Karpas-422 (cell line): Measurements from ENCODE around the gene ARID5A. TPM values are rescaled to one million over a fixed set of nuclear protein-coding genes. Genes with fewer than 3 reads are reported as not detected.

Experiments used
- DNase-seq: peaks from one replicate; pipeline ENCODE4 v3.0.0-alpha.2; 2015
- H2AFZ ChIP-seq: fragments of 200-600 bp; sonication (generic); 2 replicates; pipeline ENCODE4 v1.6.1; 2014; ENCODE audit warnings: antibody characterized with exemption, low read length, mixed read lengths
- H3K27ac ChIP-seq: fragments of 200-600 bp; sonication (generic); 2 replicates; pipeline ENCODE4 v1.5.1; 2014; ENCODE audit warnings: mild to moderate bottlenecking, low read length, moderate library complexity
- H3K27me3 ChIP-seq: fragments of 200-600 bp; sonication (generic); 2 replicates; pipeline ENCODE4 v1.6.1; 2014; ENCODE audit warnings: low read length, mixed read lengths
- H3K36me3 ChIP-seq: fragments of 200-600 bp; sonication (generic); 2 replicates; pipeline ENCODE4 v1.6.1; 2014; ENCODE audit warnings: low read length, mixed read lengths; ENCODE audit not compliant: insufficient read depth
- H3K4me1 ChIP-seq: fragments of 200-600 bp; sonication (generic); 2 replicates; pipeline ENCODE4 v1.6.1; 2014; ENCODE audit warnings: mild to moderate bottlenecking, low read length, mixed read lengths
- H3K4me2 ChIP-seq: fragments of 200-600 bp; sonication (generic); 2 replicates; pipeline ENCODE4 v1.6.1; 2014; ENCODE audit warnings: low read length, low read depth, mild to moderate bottlenecking; ENCODE audit not compliant: poor library complexity, severe bottlenecking
- H3K4me3 ChIP-seq: fragments of 200-600 bp; sonication (generic); 2 replicates; pipeline ENCODE4 v1.5.1; 2014; ENCODE audit warnings: mild to moderate bottlenecking, antibody characterized with exemption, low read length, mixed read lengths
- H3K79me2 ChIP-seq: fragments of 200-600 bp; sonication (generic); 2 replicates; pipeline ENCODE4 v1.6.1; 2014; ENCODE audit warnings: mild to moderate bottlenecking, low read length, mixed read lengths
- H3K9ac ChIP-seq: fragments of 200-600 bp; sonication (generic); 2 replicates; pipeline ENCODE4 v1.6.0; 2014; ENCODE audit warnings: low read length
- H3K9me2 ChIP-seq: fragments of 200-600 bp; sonication (generic), shearing (Covaris generic); replicated peaks from 2 replicates; pipeline ENCODE4 v1.6.0; 2014; ENCODE audit warnings: mild to moderate bottlenecking, low read length, moderate library complexity; ENCODE audit not compliant: insufficient read depth
- H3K9me3 ChIP-seq: fragments of 300-700, 200-600 bp; sonication (generic); 2 replicates; pipeline ENCODE4 v1.6.1; 2014; ENCODE audit warnings: low read length, mixed read lengths
- H4K20me1 ChIP-seq: fragments of 200-600 bp; sonication (generic); 2 replicates; pipeline ENCODE4 v1.6.1; 2014; ENCODE audit warnings: mild to moderate bottlenecking, antibody characterized with exemption, low read length, low read depth; ENCODE audit not compliant: insufficient read depth
- total RNA-seq: library from RNA; depleted of rRNA; stranded (reverse); fragments of >200 nt; shearing (Covaris generic); gene quantifications from 2 replicates; pipeline ENCODE4 v1.2.3, GENCODE V29; 2014; ENCODE audit warnings: low replicate concordance; rRNA removed

ARID5A gene
- total RNA-seq, 1 experiment from 2014 or later = 1.8 TPM

- DNase-seq = no peak
- Histone ChIP-seq H2AFZ (no peak overlapping the region), H3K36me3 (peaks cover 20% of the 10 kb centered on the region; the same call in 1 of the 2 replicates), H3K9ac (no peak overlapping the region), H3K27me3 (no peaks in the 10 kb centered on the region), H3K4me1 (no peaks in the 10 kb centered on the region), H3K9me3 (no peaks in the 10 kb centered on the region), H3K79me2 (no peaks in the 10 kb centered on the region), H3K27ac (no peak overlapping the region), H3K4me3 (no peak overlapping the region), H3K9me2 (no peaks in the 10 kb centered on the region), H4K20me1 (no peaks in the 10 kb centered on the region), H3K4me2 (no peak overlapping the region)
Measured at GRCh38 chr2:96591494-96591893, 54.9 kb downstream of the ARID5A start.

- no peak overlapping the region for H3K4me2 ChIP-seq
- no peak overlapping the region for H3K9ac ChIP-seq
- peaks cover 24% of the 10 kb centered on the region; the same call in 1 of the 2 replicates for H3K36me3 ChIP-seq
- 0 out of 2 replicates have a peak, but pooled peaks cover 3% of the 10 kb centered on the region for H3K79me2 ChIP-seq
- no peaks in the 10 kb centered on the region for H3K9me2 ChIP-seq
- no peak for DNase-seq
- H4K20me1 ChIP-seq = no peaks in the 10 kb centered on the region
- H3K9me3 ChIP-seq = no peaks in the 10 kb centered on the region
- H3K27ac ChIP-seq = no peak overlapping the region
- H3K4me3 ChIP-seq = no peak overlapping the region
- H2AFZ ChIP-seq = no peak overlapping the region
- no peaks in the 10 kb centered on the region for H3K4me1 ChIP-seq
- no peaks in the 10 kb centered on the region for H3K27me3 ChIP-seq
Measured at GRCh38 chr2:96594282-96594681, 57.7 kb downstream of the ARID5A start.

- no peak for DNase-seq
- peaks cover 28% of the 10 kb centered on the region; the same call in 1 of the 2 replicates for H3K36me3 ChIP-seq
Measured at GRCh38 chr2:96594691-96595152, 58.2 kb downstream of the ARID5A start.

GRCh38 chr2:96596596-96596995 is 60.0 kb downstream of the ARID5A start:
- Histone ChIP-seq H3K4me3 (no peak overlapping the region), H3K36me3 (peaks cover 36% of the 10 kb centered on the region; the same call in 1 of the 2 replicates)

More at GRCh38 chr2:96594691-96595152, 58.2 kb downstream of the ARID5A start:
- Histone ChIP-seq H3K4me3 (no peak overlapping the region), H3K79me2 (0 out of 2 replicates have a peak, but pooled peaks cover 3% of the 10 kb centered on the region), H3K9ac (no peak overlapping the region), H3K4me2 (no peak overlapping the region), H4K20me1 (no peaks in the 10 kb centered on the region), H3K4me1 (no peaks in the 10 kb centered on the region), H3K9me2 (no peaks in the 10 kb centered on the region), H2AFZ (no peak overlapping the region), H3K27me3 (no peaks in the 10 kb centered on the region), H3K9me3 (no peaks in the 10 kb centered on the region), H3K27ac (no peak overlapping the region)

GRCh38 chr2:96599941-96600340 is 63.4 kb downstream of the ARID5A start:
- Histone ChIP-seq H2AFZ (no peak overlapping the region), H4K20me1 (no peaks in the 10 kb centered on the region), H3K27me3 (no peaks in the 10 kb centered on the region), H3K4me1 (peaks cover 9% of the 10 kb centered on the region), H3K4me3 (no peak overlapping the region), H3K36me3 (peaks cover 47% of the 10 kb centered on the region), H3K9ac (no peak overlapping the region), H3K9me3 (no peaks in the 10 kb centered on the region), H3K4me2 (no peak overlapping the region), H3K79me2 (0 out of 2 replicates have a peak, but pooled peaks cover 3% of the 10 kb centered on the region), H3K9me2 (no peaks in the 10 kb centered on the region), H3K27ac (no peak overlapping the region)
- no peak for DNase-seq

More at GRCh38 chr2:96596596-96596995, 60.0 kb downstream of the ARID5A start:
- Histone ChIP-seq H3K27ac (no peak overlapping the region), H2AFZ (no peak overlapping the region), H3K9me3 (no peaks in the 10 kb centered on the region), H3K79me2 (0 out of 2 replicates have a peak, but pooled peaks cover 3% of the 10 kb centered on the region), H3K4me1 (peaks cover 9% of the 10 kb centered on the region), H3K9me2 (no peaks in the 10 kb centered on the region), H3K27me3 (no peaks in the 10 kb centered on the region), H4K20me1 (no peaks in the 10 kb centered on the region), H3K4me2 (no peak overlapping the region), H3K9ac (no peak overlapping the region)
- no peak for DNase-seq

GRCh38 chr2:96601382-96602292 is 65.1 kb downstream of the ARID5A start:
- H3K9me2 ChIP-seq = no peaks in the 10 kb centered on the region
- H3K27me3 ChIP-seq = no peaks in the 10 kb centered on the region
- H4K20me1 ChIP-seq = no peaks in the 10 kb centered on the region
- H3K27ac ChIP-seq = no peak overlapping the region
- no peak overlapping the region for H3K9ac ChIP-seq
- DNase-seq = no peak
- H3K79me2 ChIP-seq = 0 out of 2 replicates have a peak, but pooled peaks cover 3% of the 10 kb centered on the region
- H2AFZ ChIP-seq = no peak overlapping the region
- peaks cover 9% of the 10 kb centered on the region for H3K4me1 ChIP-seq
- no peaks in the 10 kb centered on the region for H3K9me3 ChIP-seq
- no peak overlapping the region for H3K4me3 ChIP-seq
- H3K36me3 ChIP-seq = peaks cover 53% of the 10 kb centered on the region
- no peak overlapping the region for H3K4me2 ChIP-seq

Other genes starting within 250 kb of the ARID5A start
- 68.1 and 83.8 TPM in 2 replicates for gene SNRNP200, start 231.2 kb upstream of the ARID5A start, total RNA-seq
- gene ITPRIPL1, start 211.4 kb upstream of the ARID5A start, total RNA-seq = 12.4 and 21.2 TPM in 2 replicates
- gene NCAPH, start 201.0 kb upstream of the ARID5A start, total RNA-seq = 23.1 and 24.2 TPM in 2 replicates
- not detected in 2 replicates for gene NEURL3, start 31.4 kb upstream of the ARID5A start, total RNA-seq
- gene KANSL3, start 101.6 kb downstream of the ARID5A start, total RNA-seq = 24.7 and 40.6 TPM in 2 replicates
- gene FER1L5, start 106.0 kb downstream of the ARID5A start, total RNA-seq = not detected in 2 replicates
- gene LMAN2L, start 203.3 kb downstream of the ARID5A start, total RNA-seq = 6.3 and 23.5 TPM in 2 replicates
- 5.6 and 6.4 TPM in 2 replicates for gene CNNM4, start 224.2 kb downstream of the ARID5A start, total RNA-seq